H1 (cell line): ENCODE results near the gene NGEF. TPM values are rescaled to one million over a fixed set of nuclear protein-coding genes. Genes with fewer than 3 reads are reported as not detected.

Experiments
- RBBP5 ChIP-seq: IDR thresholded peaks from 2 replicates; pipeline ENCODE4 v1.7.1; 2012; ENCODE audit warnings: low read depth, mild to moderate bottlenecking, inconsistent platforms, low read length, moderate library complexity, borderline replicate concordance
- TBP ChIP-seq: IDR thresholded peaks from 2 replicates; pipeline ENCODE4 v1.6.1; 2011; ENCODE audit warnings: low read depth, low read length, improper control_type of control experiment
- polyA plus RNA-seq, 7 experiments: library from polyadenylated mRNA; depleted of rRNA in 3 of 7; stranded (reverse) in 5 of 7; unstranded in 2 of 7; fragments of >200 nt in 5 of 7; fragments of 200-250 nt in 2 of 7; gene quantifications; 1 replicate in 5 of 7; 2 replicates in 1 of 7; 4 replicates in 1 of 7; pipeline versions ENCODE4 v1.2.1 to v1.2.3, GENCODE V29; 2011 to 2013; ENCODE audit warnings: missing spikeins in 2 of 7, mixed read lengths in 2 of 7
- total RNA-seq: library from RNA; stranded (reverse); fragmentation: NEBNext Ultra II Directional; extraction: Animal tissue kit (Norgen Biotek cat#: 25700); gene quantifications from 2 replicates; pipeline ENCODE4 v1.2.1, GENCODE V29; 2021

The NGEF gene
- total and polyA plus RNA-seq, 2 of the 8 experiments (the other 6 are each of a cell fraction or from before 2014, with no cell fraction given) = 2.7 to 3.2 TPM

- no peak for TF ChIP-seq RBBP5
- TF ChIP-seq TBP = no peak
These were observed 11.9 kb downstream of the NGEF start (continued) for GRCh38 chr2:233000886-233001750.
